DMS79 treated with DMSO at 0.1 percent for 48 hours (cell line): Measurements from ENCODE around the gene FOLR2.

ENCODE experiments used
- DNase-seq: peaks from one replicate; lab custom pipeline; 2025; lab: John Stamatoyannopoulos, UW

The FOLR2 gene

GRCh38 chr11:72229925-72230763 is 13.6 kb downstream of the FOLR2 start:
- DNase-seq = no peak

GRCh38 chr11:72230764-72231365 is 14.3 kb downstream of the FOLR2 start:
- DNase-seq = no peak

- DNase-seq = no peak
These were observed 15.0 kb downstream of the FOLR2 start for GRCh38 chr11:72231396-72232259.

GRCh38 chr11:72232260-72233055 is 15.9 kb downstream of the FOLR2 start:
- no peak for DNase-seq

- DNase-seq = no peak
These were observed 16.6 kb downstream of the FOLR2 start for GRCh38 chr11:72233056-72233772.

- no peak for DNase-seq
These were observed 17.3 kb downstream of the FOLR2 start for GRCh38 chr11:72233773-72234513.

GRCh38 chr11:72234514-72234830 is 17.9 kb downstream of the FOLR2 start:
- no peak for DNase-seq

- DNase-seq = no peak
These were observed 18.3 kb downstream of the FOLR2 start for GRCh38 chr11:72234920-72235319.

GRCh38 chr11:72235351-72236057 is 18.9 kb downstream of the FOLR2 start:
- no peak for DNase-seq

- DNase-seq = no peak
These were observed 19.6 kb downstream of the FOLR2 start for GRCh38 chr11:72236083-72236697.

- no peak for DNase-seq
These were observed 20.1 kb downstream of the FOLR2 start for GRCh38 chr11:72236774-72237111.

- no peak for DNase-seq
These were observed 20.7 kb downstream of the FOLR2 start for GRCh38 chr11:72237112-72237931.

- DNase-seq = peak; percentile 49
These were observed 21.5 kb downstream of the FOLR2 start for GRCh38 chr11:72238040-72238450.

GRCh38 chr11:72238492-72239312 is 22.1 kb downstream of the FOLR2 start:
- no peak for DNase-seq

GRCh38 chr11:72239313-72239848 is 22.8 kb downstream of the FOLR2 start:
- DNase-seq = no peak

- peak; percentile 20 for DNase-seq
These were observed 23.4 kb downstream of the FOLR2 start for GRCh38 chr11:72239849-72240460.
